Measurements from ENCODE around the gene ARHGEF33.
"Not testable (repeated sequence)": the region's sequence is repeated elsewhere in the genome, so short reads cannot be mapped to it uniquely, and the experiment has no call there.

Gene ARHGEF33

GRCh38 chr2:38909872-38910271 is 20.2 kb downstream of the ARHGEF33 start:
- no peak for DNase-seq (ENCODE audit: low read depth in 2 of 2)

- no peak for DNase-seq (ENCODE audit: low read depth in 2 of 2)
Measured at GRCh38 chr2:38911191-38911590, 21.5 kb downstream of the ARHGEF33 start.

- no peak for DNase-seq (ENCODE audit: low read depth in 2 of 2)
Measured at GRCh38 chr2:38912619-38913018, 22.9 kb downstream of the ARHGEF33 start.

GRCh38 chr2:38922389-38922788 is 32.7 kb downstream of the ARHGEF33 start:
- no peak for DNase-seq (ENCODE audit: low read depth in 2 of 2)

GRCh38 chr2:38922902-38923301 is 33.2 kb downstream of the ARHGEF33 start:
- no peak for DNase-seq (ENCODE audit: low read depth in 2 of 2)

- DNase-seq (ENCODE audit: low read depth in 2 of 2), result no peak
Measured at GRCh38 chr2:38925982-38926381, 36.3 kb downstream of the ARHGEF33 start.

GRCh38 chr2:38930600-38930999 is 40.9 kb downstream of the ARHGEF33 start:
- no peak for DNase-seq (ENCODE audit: low read depth in 2 of 2)

GRCh38 chr2:38932586-38932985 is 42.9 kb downstream of the ARHGEF33 start:
- DNase-seq (ENCODE audit: low read depth in 2 of 2), result no peak

- DNase-seq (ENCODE audit: low read depth in 2 of 2), result no peak
Measured at GRCh38 chr2:38933653-38934052, 44.0 kb downstream of the ARHGEF33 start.

GRCh38 chr2:38934742-38935141 is 45.1 kb downstream of the ARHGEF33 start:
- no peak for DNase-seq (ENCODE audit: low read depth in 2 of 2)

- no peak for DNase-seq (ENCODE audit: low read depth in 2 of 2)
Measured at GRCh38 chr2:38935568-38936172, 46.0 kb downstream of the ARHGEF33 start.

GRCh38 chr2:38936516-38936915 is 46.8 kb downstream of the ARHGEF33 start:
- not testable (repeated sequence) for DNase-seq (ENCODE audit: low read depth in 2 of 2)

GRCh38 chr2:38937548-38937947 is 47.9 kb downstream of the ARHGEF33 start:
- no peak for DNase-seq (ENCODE audit: low read depth in 2 of 2)

GRCh38 chr2:38940746-38941145 is 51.1 kb downstream of the ARHGEF33 start:
- no peak for DNase-seq (ENCODE audit: low read depth in 2 of 2)

GRCh38 chr2:38943784-38944183 is 54.1 kb downstream of the ARHGEF33 start:
- no peak for DNase-seq (ENCODE audit: low read depth in 2 of 2)

GRCh38 chr2:38945372-38945771 is 55.7 kb downstream of the ARHGEF33 start:
- no peak for DNase-seq (ENCODE audit: low read depth in 2 of 2)

- DNase-seq (ENCODE audit: low read depth in 2 of 2), result no peak
Measured at GRCh38 chr2:38945911-38946310, 56.2 kb downstream of the ARHGEF33 start.

- DNase-seq (ENCODE audit: low read depth in 2 of 2), result peak; percentile 40 to 44
Measured at GRCh38 chr2:38947241-38948239, 57.9 kb downstream of the ARHGEF33 start.

GRCh38 chr2:38948387-38948882 is 58.8 kb downstream of the ARHGEF33 start:
- no peak for DNase-seq (ENCODE audit: low read depth in 2 of 2)

- DNase-seq (ENCODE audit: low read depth in 2 of 2), result no peak
Measured at GRCh38 chr2:38948995-38949394, 59.3 kb downstream of the ARHGEF33 start.

- DNase-seq (ENCODE audit: low read depth in 2 of 2), result no peak
Measured at GRCh38 chr2:38951766-38952165, 62.1 kb downstream of the ARHGEF33 start.

- no peak for DNase-seq (ENCODE audit: low read depth in 2 of 2)
Measured at GRCh38 chr2:38957972-38958371, 68.3 kb downstream of the ARHGEF33 start.

- no peak for DNase-seq (ENCODE audit: low read depth in 2 of 2)
Measured at GRCh38 chr2:38959466-38959865, 69.8 kb downstream of the ARHGEF33 start.
